ENCODE measurements around the gene DGKI. TPM values are rescaled to one million over a fixed set of nuclear protein-coding genes. Genes with fewer than 3 reads are reported as not detected.

Gene DGKI
- total RNA-seq, 2 donors from 2014 or later: 0.04 to 0.64 TPM

DNA sequence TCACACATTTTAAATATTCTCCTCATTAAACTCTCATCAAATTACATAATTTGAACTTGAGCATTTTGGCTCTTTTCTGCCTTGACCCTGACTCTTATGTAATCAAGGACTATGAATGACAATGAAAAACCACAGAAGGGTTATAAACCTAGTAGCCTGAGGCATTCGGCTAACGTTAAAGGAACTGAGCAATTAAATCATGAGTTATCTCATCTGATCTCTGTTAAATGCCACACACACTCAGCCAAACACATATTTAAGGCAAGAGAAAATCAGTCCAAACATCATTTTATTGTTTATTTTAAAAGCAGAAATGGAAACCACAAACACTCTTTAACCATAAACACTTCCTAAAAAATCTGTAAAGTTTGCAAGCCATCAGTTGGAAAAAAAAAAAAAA lies 204.3 kb downstream of the DGKI start:
- H3K27ac Mint-ChIP-seq: no peak overlapping the region
- 93 to 100% methylated on average over 2 of the region's 2 CpGs for WGBS, 2 experiments (ENCODE audit: insufficient coverage in 1 of 2, insufficient read length in 1 of 2)
- H3K27me3 Mint-ChIP-seq (ENCODE audit: insufficient read depth): peaks cover 4% of the 10 kb centered on the region
- Histone ChIP-seq H3K36me3 (ENCODE audit: control insufficient read depth, insufficient read depth, low read length) (no peaks in the 10 kb centered on the region), H3K27ac (ENCODE audit: low read depth, low read length) (no peak overlapping the region), H3K9ac (ENCODE audit: extremely low read depth, low read length, poor library complexity, severe bottlenecking) (no peak overlapping the region), H3K4me3 (ENCODE audit: low read length) (no peak overlapping the region), H3K9me3 (ENCODE audit: control insufficient read depth, low read length) (no peaks in the 10 kb centered on the region), H3K4me1 (ENCODE audit: control insufficient read depth, insufficient read depth, low read length) (no peaks in the 10 kb centered on the region), H3K27me3 (ENCODE audit: control insufficient read depth, insufficient read depth, low read length, poor library complexity, severe bottlenecking) (no peaks in the 10 kb centered on the region)
- H3K4me3 Mint-ChIP-seq: no peak overlapping the region
- H3K4me1 Mint-ChIP-seq: peaks cover 1% of the 10 kb centered on the region
- no peaks in the 10 kb centered on the region for H3K36me3 Mint-ChIP-seq (ENCODE audit: low read depth)
- no peak for DNase-seq
- TF ChIP-seq, protein P1, sequence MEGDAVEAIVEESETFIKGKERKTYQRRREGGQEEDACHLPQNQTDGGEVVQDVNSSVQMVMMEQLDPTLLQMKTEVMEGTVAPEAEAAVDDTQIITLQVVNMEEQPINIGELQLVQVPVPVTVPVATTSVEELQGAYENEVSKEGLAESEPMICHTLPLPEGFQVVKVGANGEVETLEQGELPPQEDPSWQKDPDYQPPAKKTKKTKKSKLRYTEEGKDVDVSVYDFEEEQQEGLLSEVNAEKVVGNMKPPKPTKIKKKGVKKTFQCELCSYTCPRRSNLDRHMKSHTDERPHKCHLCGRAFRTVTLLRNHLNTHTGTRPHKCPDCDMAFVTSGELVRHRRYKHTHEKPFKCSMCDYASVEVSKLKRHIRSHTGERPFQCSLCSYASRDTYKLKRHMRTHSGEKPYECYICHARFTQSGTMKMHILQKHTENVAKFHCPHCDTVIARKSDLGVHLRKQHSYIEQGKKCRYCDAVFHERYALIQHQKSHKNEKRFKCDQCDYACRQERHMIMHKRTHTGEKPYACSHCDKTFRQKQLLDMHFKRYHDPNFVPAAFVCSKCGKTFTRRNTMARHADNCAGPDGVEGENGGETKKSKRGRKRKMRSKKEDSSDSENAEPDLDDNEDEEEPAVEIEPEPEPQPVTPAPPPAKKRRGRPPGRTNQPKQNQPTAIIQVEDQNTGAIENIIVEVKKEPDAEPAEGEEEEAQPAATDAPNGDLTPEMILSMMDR (conservative IDR thresholded peaks at IDR 0.05): no peak
- no peaks in the 10 kb centered on the region for H3K9me3 Mint-ChIP-seq

DNA sequence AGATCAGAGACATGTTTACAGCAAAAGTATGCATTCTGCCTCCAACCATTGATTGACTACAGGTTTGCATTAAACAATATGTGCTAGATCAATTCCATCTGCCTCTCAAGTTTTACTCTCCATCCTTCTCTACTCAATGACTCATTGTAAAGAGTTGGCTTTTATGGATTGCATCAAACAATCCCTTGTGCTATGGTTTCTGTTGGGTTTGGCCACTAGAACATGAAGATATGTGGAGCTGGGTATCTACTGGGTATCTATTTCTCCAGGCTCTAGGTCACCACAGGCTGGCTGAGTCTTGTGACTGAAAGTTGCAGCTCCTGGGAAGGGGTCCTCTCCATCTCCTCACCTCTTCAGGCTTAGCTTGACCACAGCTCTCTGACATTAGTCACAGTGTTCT lies 204.7 kb downstream of the DGKI start:
- Mint-ChIP-seq H3K36me3 (ENCODE audit: low read depth) (no peaks in the 10 kb centered on the region), H3K4me3 (no peak overlapping the region), H3K27me3 (ENCODE audit: insufficient read depth) (peaks cover 4% of the 10 kb centered on the region), H3K27ac (no peak overlapping the region), H3K9me3 (no peaks in the 10 kb centered on the region), H3K4me1 (no peaks in the 10 kb centered on the region)
- Histone ChIP-seq H3K27ac (ENCODE audit: low read depth, low read length) (no peak overlapping the region), H3K4me3 (ENCODE audit: low read length) (no peak overlapping the region), H3K27me3 (ENCODE audit: control insufficient read depth, insufficient read depth, low read length, poor library complexity, severe bottlenecking) (no peaks in the 10 kb centered on the region), H3K4me1 (ENCODE audit: control insufficient read depth, insufficient read depth, low read length) (no peaks in the 10 kb centered on the region), H3K9ac (ENCODE audit: extremely low read depth, low read length, poor library complexity, severe bottlenecking) (no peak overlapping the region), H3K9me3 (ENCODE audit: control insufficient read depth, low read length) (no peaks in the 10 kb centered on the region), H3K36me3 (ENCODE audit: control insufficient read depth, insufficient read depth, low read length) (no peaks in the 10 kb centered on the region)
- TF ChIP-seq, protein P1 (conservative IDR thresholded peaks at IDR 0.05): no peak
- DNase-seq: no peak

DNA sequence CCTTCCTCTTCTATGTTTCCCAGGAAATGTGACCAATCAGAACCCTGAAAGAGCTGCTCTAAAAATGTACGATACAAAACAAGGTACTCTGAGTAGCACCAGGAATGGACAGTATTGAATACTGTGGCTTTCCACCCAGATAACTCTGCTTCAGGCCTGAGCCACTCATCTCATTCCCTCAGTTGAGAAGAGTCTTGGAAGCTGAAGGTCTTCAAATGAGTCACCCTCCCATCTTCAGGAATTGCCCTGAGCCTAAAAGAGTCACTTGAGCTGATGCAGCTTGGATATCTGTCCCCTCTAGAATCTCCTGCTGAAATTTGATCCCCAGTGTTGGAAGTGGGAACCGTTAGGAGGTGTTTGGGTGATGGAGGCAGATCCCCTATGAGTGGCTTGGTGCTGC lies 210.4 kb downstream of the DGKI start:
- H3K27ac Mint-ChIP-seq: no peak overlapping the region
- TF ChIP-seq, protein P1 (conservative IDR thresholded peaks at IDR 0.05): no peak
- Histone ChIP-seq H3K36me3 (ENCODE audit: control insufficient read depth, insufficient read depth, low read length) (no peaks in the 10 kb centered on the region), H3K27ac (ENCODE audit: low read depth, low read length) (no peak overlapping the region), H3K9ac (ENCODE audit: extremely low read depth, low read length, poor library complexity, severe bottlenecking) (no peak overlapping the region), H3K4me1 (ENCODE audit: control insufficient read depth, insufficient read depth, low read length) (no peaks in the 10 kb centered on the region), H3K27me3 (ENCODE audit: control insufficient read depth, insufficient read depth, low read length, poor library complexity, severe bottlenecking) (no peaks in the 10 kb centered on the region), H3K4me3 (ENCODE audit: low read length) (no peak overlapping the region), H3K9me3 (ENCODE audit: control insufficient read depth, low read length) (no peaks in the 10 kb centered on the region)
- no peaks in the 10 kb centered on the region for H3K36me3 Mint-ChIP-seq (ENCODE audit: low read depth)
- H3K9me3 Mint-ChIP-seq: no peaks in the 10 kb centered on the region
- no peaks in the 10 kb centered on the region for H3K27me3 Mint-ChIP-seq (ENCODE audit: insufficient read depth)
- DNase-seq: no peak
- no peaks in the 10 kb centered on the region for H3K4me1 Mint-ChIP-seq
- WGBS, 2 experiments (ENCODE audit: insufficient coverage in 1 of 2, insufficient read length in 1 of 2): 83 to 85% methylated on average over 1 to 2 of the region's 2 CpGs
- no peak overlapping the region for H3K4me3 Mint-ChIP-seq
